GM18867 (cell line): Measurements from ENCODE around the gene DDX54.
"Not testable (repeated sequence)": the region's sequence is repeated elsewhere in the genome, so short reads cannot be mapped to it uniquely, and the experiment has no call there.

ENCODE experiments used
- ATAC-seq: cut with Tn5 transposase; IDR thresholded peaks from one replicate; pipeline ENCODE4 v1.9.1; 2021; ENCODE audit warnings: mild to moderate bottlenecking, moderate library complexity; ENCODE audit not compliant: unreplicated experiment

DDX54 gene

GRCh38 chr12:113127791-113128199 is 57.5 kb downstream of the DDX54 start:
- ATAC-seq: no peak

- no peak for ATAC-seq
These were observed 64.5 kb downstream of the DDX54 start for GRCh38 chr12:113120670-113121370.

- no peak for ATAC-seq
These were observed 65.2 kb downstream of the DDX54 start for GRCh38 chr12:113119980-113120669.

GRCh38 chr12:113118142-113118541 is 67.1 kb downstream of the DDX54 start:
- ATAC-seq: no peak

GRCh38 chr12:113117684-113118083 is 67.6 kb downstream of the DDX54 start:
- not testable (repeated sequence) for ATAC-seq

- no peak for ATAC-seq
These were observed 68.4 kb downstream of the DDX54 start for GRCh38 chr12:113116875-113117274.

GRCh38 chr12:113115455-113116126 is 69.7 kb downstream of the DDX54 start:
- no peak for ATAC-seq

GRCh38 chr12:113114447-113115178 is 70.7 kb downstream of the DDX54 start:
- no peak for ATAC-seq

- ATAC-seq: no peak
These were observed 71.9 kb downstream of the DDX54 start for GRCh38 chr12:113113397-113113796.

GRCh38 chr12:113112043-113112899 is 73.0 kb downstream of the DDX54 start:
- no peak for ATAC-seq

- ATAC-seq: no peak
These were observed 74.0 kb downstream of the DDX54 start for GRCh38 chr12:113111247-113111646.

GRCh38 chr12:113109872-113110599 is 75.2 kb downstream of the DDX54 start:
- no peak for ATAC-seq

- no peak for ATAC-seq
These were observed 75.9 kb downstream of the DDX54 start for GRCh38 chr12:113109360-113109759.

- ATAC-seq: no peak
These were observed 77.0 kb downstream of the DDX54 start for GRCh38 chr12:113108308-113108707.
